WERI-Rb-1 (cell line): ENCODE data around the gene NEK10.

ENCODE experiments used
- DNase-seq: peaks from one replicate; pipeline ENCODE4 v3.0.0-alpha.2; 2020
- H3K27ac ChIP-seq: fragments of 250-450 bp; sonication (Bioruptor Pico); 2 replicates; pipeline ENCODE4 v1.5.1; 2020; ENCODE audit warnings: mild to moderate bottlenecking, moderate library complexity
- H3K27me3 ChIP-seq: fragments of 250-450 bp; sonication (Bioruptor Pico); 2 replicates; pipeline ENCODE4 v1.5.1; 2021; ENCODE audit warnings: mild to moderate bottlenecking, low read depth, moderate library complexity; ENCODE audit not compliant: insufficient read depth, severe bottlenecking
- H3K36me3 ChIP-seq: fragments of 250-450 bp; sonication (Bioruptor Pico); 2 replicates; pipeline ENCODE4 v1.5.1; 2020; ENCODE audit warnings: mild to moderate bottlenecking, moderate library complexity
- H3K4me3 ChIP-seq: 2 replicates; pipeline ENCODE4 v1.5.1; 2011; ENCODE audit warnings: low read depth, mild to moderate bottlenecking, control low read depth, low read length
- H3K9me3 ChIP-seq: fragments of 250-450 bp; sonication (Bioruptor Pico); 2 replicates; pipeline ENCODE4 v1.5.1; 2021; ENCODE audit warnings: mild to moderate bottlenecking, moderate library complexity; ENCODE audit not compliant: severe bottlenecking
- CTCF ChIP-seq: IDR thresholded peaks from 2 replicates; pipeline ENCODE4 v1.5.1; 2011; ENCODE audit warnings: low read depth, mild to moderate bottlenecking, control low read depth, inconsistent platforms, low read length

The NEK10 gene

GRCh38 chr3:27097182-27097581 lies 272.0 kb downstream of the NEK10 start:
- no peak overlapping the region for H3K4me3 ChIP-seq
- no peaks in the 10 kb centered on the region for H3K36me3 ChIP-seq
- no peaks in the 10 kb centered on the region for H3K27me3 ChIP-seq
- no peak for DNase-seq
- no peak for TF ChIP-seq CTCF
- H3K9me3 ChIP-seq, result no peaks in the 10 kb centered on the region
- no peak overlapping the region for H3K27ac ChIP-seq

GRCh38 chr3:27095553-27096222 lies 273.5 kb downstream of the NEK10 start:
- H3K36me3 ChIP-seq, result no peaks in the 10 kb centered on the region
- no peak for DNase-seq
- H3K4me3 ChIP-seq, result no peak overlapping the region
- H3K9me3 ChIP-seq, result no peaks in the 10 kb centered on the region
- TF ChIP-seq CTCF, result no peak
- H3K27me3 ChIP-seq, result no peaks in the 10 kb centered on the region
- H3K27ac ChIP-seq, result no peak overlapping the region

GRCh38 chr3:27094721-27095120 lies 274.5 kb downstream of the NEK10 start:
- Histone ChIP-seq H3K9me3 (no peaks in the 10 kb centered on the region), H3K4me3 (no peak overlapping the region), H3K27me3 (no peaks in the 10 kb centered on the region), H3K27ac (no peak overlapping the region), H3K36me3 (no peaks in the 10 kb centered on the region)
- no peak for TF ChIP-seq CTCF
- DNase-seq, result no peak

GRCh38 chr3:27093771-27094170 lies 275.4 kb downstream of the NEK10 start:
- H3K27ac ChIP-seq, result no peak overlapping the region
- DNase-seq, result no peak
- H3K4me3 ChIP-seq, result no peak overlapping the region
- H3K36me3 ChIP-seq, result no peaks in the 10 kb centered on the region
- TF ChIP-seq CTCF, result no peak
- no peaks in the 10 kb centered on the region for H3K9me3 ChIP-seq
- no peaks in the 10 kb centered on the region for H3K27me3 ChIP-seq

- no peak overlapping the region for H3K27ac ChIP-seq
- no peaks in the 10 kb centered on the region for H3K36me3 ChIP-seq
- DNase-seq, result no peak
- no peak for TF ChIP-seq CTCF
- no peak overlapping the region for H3K4me3 ChIP-seq
- H3K27me3 ChIP-seq, result no peaks in the 10 kb centered on the region
- no peaks in the 10 kb centered on the region for H3K9me3 ChIP-seq
These were observed 278.7 kb downstream of the NEK10 start for GRCh38 chr3:27090275-27091041.
